Left cardiac atrium (tissue), 4 donors: ENCODE results near the gene PPP1R11. TPM values are rescaled to one million over a fixed set of nuclear protein-coding genes. Genes with fewer than 3 reads are reported as not detected.
"Not testable (repeated sequence)": the region's sequence is repeated elsewhere in the genome, so short reads cannot be mapped to it uniquely, and the experiment has no call there.

Experiments used
- ATAC-seq, 2 donors: fragments of 200-7000 bp; cut with Tn5 transposase; one replicate each; pipeline ENCODE4 v1.9.1; 2020; ENCODE audit warnings: mild to moderate bottlenecking in 2 of 2, moderate library complexity in 2 of 2
- DNase-seq: peaks from one replicate; pipeline ENCODE4 v3.0.0-alpha.2; 2020
- intact Hi-C, 2 donors: fragments of 100-400 bp; cut with DNase I; formaldehyde crosslinking; loops; one replicate each; pipeline versions ENCODE4 v1.14.1 to v1.15.1; 2022 to 2023
- total RNA-seq, 2 donors: library from RNA; stranded (reverse); fragmentation: NEBNext Ultra II Directional; extraction: Animal tissue kit (Norgen Biotek cat#: 25700); gene quantifications; one replicate each; pipeline ENCODE4 v1.2.1, GENCODE V29; 2021
- donor health status: DM: no; HTN: yes; CAD: no.
- donor health status: DM: no; HTN: yes; CAD: no; lungs with severe emphysema.
- donor health status: DM: yes; HTN: yes; CAD: no.
- donor health status: Dilated cardiomyopathy.

PPP1R11 gene
- total RNA-seq, 2 donors from 2014 or later, result 43.7 to 48.1 TPM

GRCh38 chr6:30113003-30113759 lies 46.2 kb downstream of the PPP1R11 start, which contains the start of gene TRIM31:
Gene TRIM31, minus strand, starts transcription at chr6:30113090. Its CDS starts 285 bp downstream, at chr6:30112805.
- DNase-seq (no peak), ATAC-seq (no peak)
- intact Hi-C loops, result loop anchor here in 1 of 2 donors (10.0 kb wide), 1 partner anchor 62 kb away; no protein-coding TSS in a partner anchor

GRCh38 chr6:30113841-30114240 lies 46.8 kb downstream of the PPP1R11 start:
- no peak for ATAC-seq
- intact Hi-C loops, result loop anchor here in 1 of 2 donors (10.0 kb wide), 1 partner anchor 61 kb away; no protein-coding TSS in a partner anchor
- DNase-seq, result no peak

- DNase-seq, result no peak
- intact Hi-C loops, result loop anchor here in 1 of 2 donors (10.0 kb wide), 1 partner anchor 58 kb away; no protein-coding TSS in a partner anchor
Observed at GRCh38 chr6:30116724-30117123, 49.7 kb downstream of the PPP1R11 start.

GRCh38 chr6:30118691-30119090 lies 51.7 kb downstream of the PPP1R11 start:
- intact Hi-C loops, result loop anchor here in 1 of 2 donors (10.0 kb wide), 1 partner anchor 56 kb away; no protein-coding TSS in a partner anchor
- not testable (repeated sequence) for DNase-seq, ATAC-seq

More at GRCh38 chr6:30116724-30117123, 49.7 kb downstream of the PPP1R11 start:
- ATAC-seq, result no peak

Other genes starting within 250 kb of the PPP1R11 start
- gene HLA-G, start 239.4 kb upstream of the PPP1R11 start, total RNA-seq, result under 1 TPM in 1 of 2 donors, not detected in 1; 0.42 TPM
- 100 to 1,000 TPM; 290 to 337 TPM for gene HLA-A, start 124.7 kb upstream of the PPP1R11 start, total RNA-seq
- gene POLR1H, start 5.9 kb upstream of the PPP1R11 start, total RNA-seq, result 10 to 100 TPM; 14.7 to 16.6 TPM
- not detected for gene RNF39, start 8.6 kb downstream of the PPP1R11 start, total RNA-seq
- not detected for gene TRIM31, start 45.9 kb downstream of the PPP1R11 start, total RNA-seq
- gene TRIM40, start 68.9 kb downstream of the PPP1R11 start, total RNA-seq, result not detected
- not detected for gene TRIM10, start 94.0 kb downstream of the PPP1R11 start, total RNA-seq
- gene TRIM15, start 96.3 kb downstream of the PPP1R11 start, total RNA-seq, result not detected
- 10 to 100 TPM; 22.1 to 24.1 TPM for gene TRIM26, start 146.2 kb downstream of the PPP1R11 start, total RNA-seq